ENCODE measurements around the gene SPTLC3. TPM values are rescaled to one million over a fixed set of nuclear protein-coding genes. Genes with fewer than 3 reads are reported as not detected.

Gene SPTLC3
- polyA plus RNA-seq, 1 of the 3 experiments (the other 2 are of a cell fraction): 0.02 TPM

DNA sequence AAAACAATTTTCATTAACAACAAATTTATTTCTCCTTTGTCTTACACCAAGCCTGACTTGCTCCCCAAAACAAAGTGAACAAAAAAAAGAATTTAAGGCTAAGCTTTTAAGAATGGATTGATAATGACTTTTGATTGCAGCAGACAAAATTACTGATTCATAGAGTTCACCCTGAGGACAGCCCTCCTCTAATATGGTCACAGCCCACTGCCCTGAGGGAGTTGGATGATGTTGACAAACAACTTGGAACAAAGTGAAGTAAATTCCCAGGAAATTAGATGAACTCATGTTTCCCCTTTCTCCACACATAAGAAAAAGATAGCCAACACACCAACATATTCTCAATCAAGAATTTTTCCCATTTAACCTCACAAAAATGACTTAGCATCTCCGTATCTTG lies 204.6 kb downstream of the SPTLC3 start:
- Histone ChIP-seq H3K27ac (ENCODE audit: low read depth in 2 of 2, low read length in 1 of 2) (no peak overlapping the region), H3K27me3 (ENCODE audit: insufficient read depth) (peaks cover 8% of the 10 kb centered on the region), H4K20me1 (ENCODE audit: insufficient read depth) (no peaks in the 10 kb centered on the region), H3K9me3 (no peaks in the 10 kb centered on the region), H3K9me2 (no peaks in the 10 kb centered on the region), H3K4me3 (ENCODE audit: low read depth in 2 of 2, low read length in 1 of 2) (no peak overlapping the region), H3K9ac (no peak overlapping the region), H3F3A (replicated peaks; ENCODE audit: insufficient read depth) (no peaks in the 10 kb centered on the region), H3K79me2 (ENCODE audit: insufficient read depth) (no peaks in the 10 kb centered on the region), H3K4me1 (ENCODE audit: control insufficient read depth in 1 of 2, insufficient read depth in 2 of 2, low read depth in 1 of 2, low read length in 1 of 2) (no peaks in the 10 kb centered on the region), H3K36me3 (replicated peaks in 1 of 2; ENCODE audit: control insufficient read depth in 1 of 2, insufficient read depth in 2 of 2, low read length in 1 of 2) (no peaks in the 10 kb centered on the region), H2AFZ (ENCODE audit: low read depth) (no peak overlapping the region), H3K4me2 (no peak overlapping the region)
- no peak for DNase-seq
- CTCF ChIA-PET: no interaction called here
- WGBS (ENCODE audit: low lambda C conversion rate): 22% methylated on average over 1 of the region's 1 CpG
- POLR2A ChIA-PET: no interaction called here
- TF ChIP-seq, protein P1, sequence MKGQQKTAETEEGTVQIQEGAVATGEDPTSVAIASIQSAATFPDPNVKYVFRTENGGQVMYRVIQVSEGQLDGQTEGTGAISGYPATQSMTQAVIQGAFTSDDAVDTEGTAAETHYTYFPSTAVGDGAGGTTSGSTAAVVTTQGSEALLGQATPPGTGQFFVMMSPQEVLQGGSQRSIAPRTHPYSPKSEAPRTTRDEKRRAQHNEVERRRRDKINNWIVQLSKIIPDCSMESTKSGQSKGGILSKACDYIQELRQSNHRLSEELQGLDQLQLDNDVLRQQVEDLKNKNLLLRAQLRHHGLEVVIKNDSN (IDR thresholded peaks at IDR 0.05; ENCODE audit: borderline replicate concordance, low read depth): no peak
- TF ChIP-seq SMC3 (IDR thresholded peaks at IDR 0.05; ENCODE audit: low read depth, low read length) (no peak), FOSL2 (IDR thresholded peaks at IDR 0.05; ENCODE audit: borderline replicate concordance, low read depth) (no peak), RXRA (IDR thresholded peaks at IDR 0.05; ENCODE audit: borderline replicate concordance, low read depth) (no peak), EP300 (IDR thresholded peaks at IDR 0.05; ENCODE audit: borderline replicate concordance in 1 of 2, low read depth in 1 of 2, low read length in 1 of 2) (no peak), YY1 (IDR thresholded peaks at IDR 0.05; ENCODE audit: low read depth) (no peak), SIN3A (IDR thresholded peaks at IDR 0.05; ENCODE audit: borderline replicate concordance, low read depth, low read length) (no peak), IRF3 (IDR thresholded peaks at IDR 0.05; ENCODE audit: low read depth, low read length) (no peak), RAD21 (IDR thresholded peaks at IDR 0.05; ENCODE audit: low read length) (no peak), FOXM1 (IDR thresholded peaks at IDR 0.05; ENCODE audit: low read depth) (no peak), RFX5 (IDR thresholded peaks at IDR 0.05; ENCODE audit: low read length) (no peak)
- TF ChIP-seq, protein P2, sequence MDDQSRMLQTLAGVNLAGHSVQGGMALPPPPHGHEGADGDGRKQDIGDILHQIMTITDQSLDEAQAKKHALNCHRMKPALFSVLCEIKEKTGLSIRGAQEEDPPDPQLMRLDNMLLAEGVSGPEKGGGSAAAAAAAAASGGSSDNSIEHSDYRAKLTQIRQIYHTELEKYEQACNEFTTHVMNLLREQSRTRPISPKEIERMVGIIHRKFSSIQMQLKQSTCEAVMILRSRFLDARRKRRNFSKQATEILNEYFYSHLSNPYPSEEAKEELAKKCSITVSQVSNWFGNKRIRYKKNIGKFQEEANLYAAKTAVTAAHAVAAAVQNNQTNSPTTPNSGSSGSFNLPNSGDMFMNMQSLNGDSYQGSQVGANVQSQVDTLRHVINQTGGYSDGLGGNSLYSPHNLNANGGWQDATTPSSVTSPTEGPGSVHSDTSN (IDR thresholded peaks at IDR 0.05): no peak
- TF ChIP-seq, protein P3, sequence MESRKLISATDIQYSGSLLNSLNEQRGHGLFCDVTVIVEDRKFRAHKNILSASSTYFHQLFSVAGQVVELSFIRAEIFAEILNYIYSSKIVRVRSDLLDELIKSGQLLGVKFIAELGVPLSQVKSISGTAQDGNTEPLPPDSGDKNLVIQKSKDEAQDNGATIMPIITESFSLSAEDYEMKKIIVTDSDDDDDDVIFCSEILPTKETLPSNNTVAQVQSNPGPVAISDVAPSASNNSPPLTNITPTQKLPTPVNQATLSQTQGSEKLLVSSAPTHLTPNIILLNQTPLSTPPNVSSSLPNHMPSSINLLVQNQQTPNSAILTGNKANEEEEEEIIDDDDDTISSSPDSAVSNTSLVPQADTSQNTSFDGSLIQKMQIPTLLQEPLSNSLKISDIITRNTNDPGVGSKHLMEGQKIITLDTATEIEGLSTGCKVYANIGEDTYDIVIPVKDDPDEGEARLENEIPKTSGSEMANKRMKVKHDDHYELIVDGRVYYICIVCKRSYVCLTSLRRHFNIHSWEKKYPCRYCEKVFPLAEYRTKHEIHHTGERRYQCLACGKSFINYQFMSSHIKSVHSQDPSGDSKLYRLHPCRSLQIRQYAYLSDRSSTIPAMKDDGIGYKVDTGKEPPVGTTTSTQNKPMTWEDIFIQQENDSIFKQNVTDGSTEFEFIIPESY (IDR thresholded peaks at IDR 0.05; ENCODE audit: borderline replicate concordance, low read depth): no peak
- TF ChIP-seq, protein P4, sequence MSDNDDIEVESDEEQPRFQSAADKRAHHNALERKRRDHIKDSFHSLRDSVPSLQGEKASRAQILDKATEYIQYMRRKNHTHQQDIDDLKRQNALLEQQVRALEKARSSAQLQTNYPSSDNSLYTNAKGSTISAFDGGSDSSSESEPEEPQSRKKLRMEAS (IDR thresholded peaks at IDR 0.05; ENCODE audit: low read depth): no peak

Measured in SK-N-SH (cell line).